Mucosa of gallbladder (tissue), 1 donor: Measurements from ENCODE around the gene UBP1. TPM values are rescaled to one million over a fixed set of nuclear protein-coding genes. Genes with fewer than 3 reads are reported as not detected.
"Not testable (repeated sequence)": the region's sequence is repeated elsewhere in the genome, so short reads cannot be mapped to it uniquely, and the experiment has no call there.

Source experiments
- DNase-seq: peaks from one replicate; pipeline ENCODE4 v3.0.0-alpha.2; 2020; ENCODE audit warnings: low spot score
- total RNA-seq: library from RNA; stranded (reverse); gene quantifications from one replicate; pipeline ENCODE4 v1.2.1, GENCODE V29; 2021
- donor health status: DM: no; HTN: no; CAD: no.

UBP1 gene
- total RNA-seq, 1 donor from 2014 or later = 56.9 TPM

GRCh38 chr3:33433843-33434242 lies 6.4 kb downstream of the UBP1 start:
- no peak for DNase-seq

DNA sequence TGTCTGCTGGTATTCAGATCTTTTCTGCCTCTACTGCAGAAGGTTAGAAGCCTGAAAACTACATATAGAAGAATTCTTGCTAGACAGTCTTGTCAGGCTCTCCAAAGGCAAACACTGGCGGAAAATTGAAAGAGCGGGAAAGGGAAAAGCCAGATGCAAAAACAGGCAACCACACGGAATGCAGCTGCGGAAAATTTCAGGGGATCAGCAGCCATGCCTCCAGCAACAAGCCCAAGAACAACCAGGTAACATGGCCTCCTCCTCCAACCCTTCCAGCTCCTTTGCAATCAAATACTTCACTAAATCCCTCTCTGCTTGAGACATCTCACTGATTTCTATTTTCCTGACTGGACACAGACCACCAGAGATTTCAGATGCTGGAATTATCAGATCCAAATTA lies 9.6 kb downstream of the UBP1 start:
- DNase-seq = no peak

DNA sequence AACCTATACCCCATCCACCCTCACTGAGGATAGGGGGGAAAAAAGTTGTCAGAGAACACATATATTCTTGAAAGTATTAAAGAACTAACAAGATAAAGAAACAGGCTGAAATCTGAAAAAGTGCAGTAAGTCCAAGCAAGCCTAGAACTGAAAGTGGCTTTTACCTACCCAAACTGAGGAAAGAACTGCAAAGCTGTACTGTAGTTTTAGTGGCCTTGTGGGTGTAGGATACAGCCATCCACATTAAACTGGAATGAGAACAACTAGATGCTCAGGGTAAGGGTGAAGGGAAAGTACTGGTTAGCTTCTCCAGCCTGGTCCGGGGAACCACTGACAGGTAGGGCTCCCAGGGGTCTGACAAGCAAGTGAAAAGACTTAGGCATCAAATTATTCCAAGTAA lies 10.1 kb downstream of the UBP1 start:
- DNase-seq = no peak

DNA sequence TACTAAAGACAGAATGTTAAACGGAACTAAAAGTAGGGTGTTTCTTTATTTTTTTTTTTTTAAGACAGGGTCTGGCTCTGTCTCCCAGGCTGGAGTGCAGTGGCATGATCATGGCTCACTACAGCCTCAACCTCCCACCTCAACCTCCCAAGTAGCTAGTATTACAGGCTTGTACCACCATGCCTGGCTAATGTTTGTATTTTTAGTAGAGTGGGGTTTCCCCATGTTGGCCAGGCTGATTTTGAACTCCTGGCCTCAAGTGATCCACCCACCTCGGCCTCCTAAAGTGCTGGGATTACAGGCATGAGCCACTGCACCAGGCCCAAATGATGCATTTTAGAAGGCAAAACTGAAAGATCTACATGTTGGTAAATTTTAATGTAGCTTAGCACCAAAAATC lies 10.9 kb downstream of the UBP1 start:
- not testable (repeated sequence) for DNase-seq

DNA sequence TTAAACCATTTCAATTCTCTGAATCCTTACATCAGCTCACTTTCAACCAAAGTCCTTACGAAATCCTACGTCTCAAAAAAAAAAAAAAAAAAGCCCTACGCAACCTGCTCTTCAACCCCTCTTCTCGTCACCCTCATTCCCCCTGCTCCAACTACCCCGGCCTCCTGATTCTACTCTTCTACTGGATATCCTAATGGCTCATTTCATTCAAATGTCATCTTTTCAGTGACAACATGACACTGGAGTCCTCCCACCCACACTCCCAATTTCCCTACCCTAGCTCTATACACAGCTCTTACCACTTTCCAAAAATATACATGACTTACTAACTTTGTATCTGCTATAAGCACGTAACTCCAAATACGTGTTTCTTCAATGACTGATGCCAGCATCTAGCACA lies 11.5 kb downstream of the UBP1 start:
- DNase-seq = no peak

GRCh38 chr3:33426630-33427317 lies 13.4 kb downstream of the UBP1 start:
- DNase-seq = no peak

DNA sequence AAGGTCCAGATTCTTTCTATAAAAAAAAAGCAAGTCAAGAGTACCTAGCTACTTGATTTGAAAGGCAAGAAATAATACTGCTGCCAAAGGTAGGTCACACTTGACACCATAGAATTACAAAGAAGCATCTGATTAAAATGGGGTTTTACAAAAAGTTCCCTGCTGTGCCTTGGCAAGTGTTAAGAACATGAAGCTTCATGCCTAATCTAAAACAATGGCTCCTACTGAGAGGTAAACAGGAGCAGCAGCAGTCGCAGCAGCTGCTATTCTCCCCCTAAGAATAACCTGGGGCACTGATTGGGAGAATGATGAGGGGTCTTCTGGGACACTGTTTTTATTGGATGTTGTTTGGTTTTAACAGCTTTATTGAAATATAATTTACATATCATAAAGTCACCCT lies 14.1 kb downstream of the UBP1 start:
- no peak for DNase-seq

DNA sequence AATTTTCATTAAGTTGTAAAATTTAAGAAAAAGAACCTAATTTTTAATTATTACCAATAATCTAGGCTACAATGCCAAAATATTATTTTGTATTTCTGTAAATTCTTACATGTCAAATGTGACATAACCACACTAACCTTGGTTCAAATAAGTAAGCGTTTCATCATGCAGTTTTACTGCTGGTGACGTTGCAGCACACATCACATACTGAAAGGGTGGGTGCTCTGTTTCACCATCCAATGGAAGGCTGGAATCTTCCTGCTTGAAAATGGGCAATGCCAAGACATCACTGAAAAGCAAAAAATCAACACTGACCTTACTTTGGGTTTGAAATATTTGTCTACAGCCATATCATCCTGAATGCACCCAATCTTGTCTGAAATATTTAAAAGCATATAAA lies 14.8 kb downstream of the UBP1 start:
- DNase-seq = no peak

- no peak for DNase-seq
Observed at GRCh38 chr3:33424606-33425452, 15.4 kb downstream of the UBP1 start.

DNA sequence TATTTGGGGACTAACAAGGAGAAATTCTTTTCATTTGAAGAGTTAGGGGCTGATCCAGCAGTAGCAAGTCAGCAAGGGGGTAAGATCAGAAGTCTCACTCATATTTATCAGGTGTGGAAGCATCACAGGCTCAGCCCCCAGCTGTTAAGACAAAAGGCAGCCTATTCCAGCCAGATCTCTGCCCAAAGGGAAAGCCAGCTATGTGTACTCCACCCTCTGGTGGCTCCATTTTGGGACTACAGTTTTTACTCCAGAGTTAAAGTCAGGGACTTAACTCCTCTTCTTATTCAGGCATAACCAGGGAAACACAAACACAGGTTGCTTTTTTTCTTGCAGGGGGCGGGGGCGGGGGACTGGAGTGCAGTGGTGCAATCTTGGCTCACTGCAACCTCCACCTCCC lies 19.2 kb downstream of the UBP1 start:
- no peak for DNase-seq

GRCh38 chr3:33419948-33420347 lies 20.3 kb downstream of the UBP1 start:
- no peak for DNase-seq

DNA sequence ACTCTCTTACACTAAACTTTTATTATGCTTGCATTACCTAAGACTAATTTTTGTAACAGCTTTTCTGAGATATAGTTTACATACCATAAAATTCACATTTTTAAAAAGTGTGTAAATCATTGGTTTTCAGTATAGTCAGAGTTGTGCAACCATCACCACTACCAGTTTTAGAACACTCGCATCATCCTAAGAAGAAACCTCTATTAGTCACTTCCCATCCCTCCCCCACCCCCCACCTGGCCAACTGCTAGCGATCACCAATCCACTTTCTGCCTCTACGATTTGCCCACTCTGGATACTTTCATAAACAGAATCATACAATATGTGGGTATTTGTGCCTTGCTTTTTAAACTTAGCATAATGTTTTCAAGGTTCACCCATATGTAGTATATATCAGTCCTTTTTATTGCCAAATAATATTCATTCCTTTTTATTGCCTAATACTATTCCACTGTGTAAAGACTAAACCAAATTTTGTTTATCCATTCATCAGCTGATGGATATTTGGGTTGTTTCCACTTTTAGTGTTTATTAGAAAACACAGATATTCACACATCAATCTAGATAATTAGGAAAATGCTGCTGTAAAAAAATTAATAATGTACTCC lies 23.0 kb downstream of the UBP1 start:
- DNase-seq = no peak

- DNase-seq = not testable (repeated sequence)
Observed at GRCh38 chr3:33410816-33411215, 29.4 kb downstream of the UBP1 start.

DNA sequence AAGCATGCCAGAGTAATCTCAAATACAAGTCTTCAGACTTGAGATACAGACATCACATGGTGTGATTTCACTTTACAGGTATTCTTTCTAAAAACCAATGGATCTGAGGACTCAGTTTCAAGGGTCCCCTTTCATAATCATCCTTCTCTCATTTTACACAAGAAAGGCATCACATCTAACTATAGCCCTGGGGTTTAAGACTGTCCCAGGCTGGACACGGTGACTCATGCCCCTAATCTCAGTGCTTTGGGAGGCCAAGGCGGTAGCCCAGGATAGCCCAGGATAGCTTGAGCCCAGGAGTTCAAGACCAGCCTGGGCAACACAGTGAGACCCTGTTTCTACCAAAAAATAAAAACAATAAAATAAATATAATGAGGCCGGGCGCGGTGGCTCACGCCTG lies 36.4 kb downstream of the UBP1 start:
- DNase-seq = no peak

- DNase-seq = no peak
Observed at GRCh38 chr3:33402936-33403335, 37.3 kb downstream of the UBP1 start.

DNA sequence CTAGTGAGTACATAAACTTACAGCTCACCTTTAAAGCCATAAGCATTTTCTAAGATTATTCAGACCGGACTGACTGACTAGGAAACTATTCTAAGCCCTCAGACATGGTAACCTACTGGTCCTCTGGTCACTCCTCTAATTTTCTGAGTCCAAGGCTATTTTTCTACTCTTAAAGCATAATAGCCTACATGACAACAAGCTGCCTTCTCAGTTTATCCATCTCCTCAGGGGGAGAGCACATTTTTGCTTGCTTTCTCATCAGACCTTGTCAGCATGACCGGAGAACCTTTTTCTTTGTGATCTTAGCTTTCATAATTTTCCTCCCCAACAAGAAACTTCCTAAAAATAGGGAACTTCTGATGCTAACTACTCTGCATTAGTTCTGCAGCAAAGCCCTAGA lies 38.4 kb downstream of the UBP1 start:
- DNase-seq = no peak

DNA sequence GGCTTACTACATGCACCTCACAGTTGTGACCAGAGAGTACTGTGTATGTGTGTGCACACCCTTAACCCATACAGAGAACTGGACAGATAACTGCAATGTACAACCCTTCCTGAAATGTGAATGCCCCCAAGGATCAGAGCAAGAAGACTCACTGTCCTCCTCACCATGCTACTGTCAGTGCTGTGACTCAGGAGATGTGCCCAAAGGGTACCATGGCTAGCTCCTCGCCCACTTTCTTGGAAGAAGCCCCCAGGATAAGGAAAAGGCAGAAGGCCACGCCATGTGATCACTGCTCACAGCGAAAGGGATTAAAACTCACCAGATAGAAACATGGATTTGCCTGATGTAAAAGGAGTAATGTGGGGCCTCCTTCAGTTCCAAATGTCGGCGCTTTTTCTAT lies 41.8 kb downstream of the UBP1 start:
- no peak for DNase-seq

- no peak for DNase-seq
Observed at GRCh38 chr3:33395900-33396299, 44.3 kb downstream of the UBP1 start.

GRCh38 chr3:33394403-33395054 lies 45.7 kb downstream of the UBP1 start:
- DNase-seq = no peak

DNA sequence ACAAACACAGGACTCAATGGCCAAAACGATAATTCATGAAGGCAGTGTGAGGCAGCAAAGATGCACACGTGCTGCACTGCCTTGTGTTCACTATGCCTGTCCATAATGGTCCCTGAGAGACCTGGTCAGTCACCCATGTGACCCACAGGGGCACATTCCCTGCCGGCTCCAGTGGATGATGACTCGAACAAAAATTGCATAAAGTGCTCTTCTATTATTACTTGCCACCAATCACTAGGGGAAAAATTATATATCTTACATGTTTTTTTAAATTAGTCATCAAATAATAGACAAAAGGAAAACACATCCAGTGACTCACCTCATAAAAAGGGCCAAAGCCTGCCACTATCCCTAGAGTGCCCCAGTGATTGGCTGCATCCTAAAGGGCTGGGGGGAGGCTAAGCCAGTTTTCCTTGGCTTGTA lies 47.5 kb downstream of the UBP1 start:
- DNase-seq = no peak

GRCh38 chr3:33392144-33392543 lies 48.1 kb downstream of the UBP1 start:
- DNase-seq = no peak

DNA sequence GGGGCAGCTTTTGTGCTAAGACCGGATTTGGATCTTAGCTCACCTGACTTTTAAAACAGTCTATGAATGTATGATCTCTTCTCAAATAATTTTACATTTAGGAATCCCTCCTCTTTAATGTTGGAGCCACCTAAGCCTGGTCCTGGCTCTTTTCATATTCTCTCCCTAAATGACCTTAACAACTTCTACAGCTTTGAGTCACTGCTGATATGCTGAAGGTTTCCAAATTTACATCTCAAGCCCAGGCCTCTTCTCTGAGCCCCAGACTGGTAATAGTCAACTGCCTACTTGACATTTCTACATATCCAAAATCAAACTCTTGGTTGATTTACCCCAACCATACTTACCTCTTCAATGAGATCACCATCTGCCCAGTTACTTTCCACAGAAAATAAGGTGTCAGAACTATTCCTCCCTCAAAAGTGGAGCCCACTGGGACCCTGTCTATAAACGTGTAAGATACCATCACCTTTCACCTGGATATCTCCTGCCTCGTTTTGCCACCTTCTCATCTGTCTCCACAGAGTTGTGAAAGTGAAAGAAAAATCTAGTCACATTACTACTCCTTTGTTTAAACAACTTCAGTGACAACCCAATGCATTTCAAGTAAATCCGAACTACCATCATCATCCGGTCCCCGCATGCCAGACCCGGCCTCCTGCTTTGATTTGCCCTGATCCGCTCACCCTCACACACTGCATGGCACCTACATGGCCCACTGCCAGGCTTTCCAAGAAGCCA lies 48.8 kb downstream of the UBP1 start:
- DNase-seq = no peak
